ENCODE results near the gene CARMIL1.

The CARMIL1 gene

DNA sequence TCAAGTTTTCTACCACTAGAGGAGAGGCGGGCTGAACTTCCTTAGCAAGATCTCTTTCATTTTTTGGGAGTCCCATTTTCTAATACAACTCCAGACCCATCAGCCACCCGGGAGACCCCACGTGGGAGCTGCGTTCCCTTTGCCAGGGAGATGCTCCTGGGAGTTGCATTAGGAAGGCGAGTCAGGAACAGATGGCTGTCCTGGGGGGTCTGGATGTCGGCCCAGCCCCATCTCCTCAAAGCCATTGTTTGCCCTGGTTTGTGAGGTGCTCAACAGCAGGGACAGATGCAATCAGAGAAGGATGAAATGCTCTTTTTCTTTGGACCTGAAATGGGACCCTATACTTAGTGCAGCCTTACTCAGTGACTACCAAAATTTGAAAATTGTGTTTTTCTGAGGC lies 39.4 kb downstream of the CARMIL1 start:
- in situ Hi-C loops (cut with HindIII; ENCODE audit: low pct_unique_long_range_greater_than_20kb, low sequenced_read_pairs), result no loop called here
- DNase-seq (ENCODE audit: low read depth in 1 of 2, low spot score in 1 of 2), result no peak

GRCh38 chr6:25320459-25320858 lies 41.3 kb downstream of the CARMIL1 start:
- in situ Hi-C loops (cut with HindIII; ENCODE audit: low pct_unique_long_range_greater_than_20kb, low sequenced_read_pairs), result no loop called here
- DNase-seq (ENCODE audit: low read depth in 1 of 2, low spot score in 1 of 2), result no peak
- no peak for TF ChIP-seq JUND (IDR thresholded peaks at IDR 0.05; ENCODE audit: low read depth)

More for the DNA sequence above, 39.4 kb downstream of the CARMIL1 start:
- no peak for TF ChIP-seq JUND (IDR thresholded peaks at IDR 0.05; ENCODE audit: low read depth)

DNA sequence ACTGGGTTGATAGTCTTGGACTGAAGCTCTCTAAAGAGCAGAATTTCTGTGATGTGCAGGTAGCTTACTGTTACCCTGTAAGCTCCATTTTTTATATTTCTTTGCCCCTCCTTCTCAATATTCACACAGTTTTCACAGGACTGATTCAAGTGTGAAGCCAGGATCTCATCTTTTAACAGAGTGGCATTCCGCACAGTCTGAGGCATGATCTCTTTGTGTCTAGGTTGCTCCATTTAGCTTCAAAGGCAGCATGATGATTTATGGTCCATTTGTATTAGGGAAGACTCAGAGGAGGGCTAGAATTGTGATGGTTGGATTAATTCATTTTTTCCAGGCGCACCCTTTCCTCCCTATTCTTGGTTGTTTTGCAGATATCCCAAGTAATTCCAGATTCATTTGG lies 43.5 kb downstream of the CARMIL1 start:
- in situ Hi-C loops (cut with HindIII; ENCODE audit: low pct_unique_long_range_greater_than_20kb, low sequenced_read_pairs), result no loop called here
- TF ChIP-seq JUND (IDR thresholded peaks at IDR 0.05; ENCODE audit: low read depth), result no peak
- no peak for DNase-seq (ENCODE audit: low read depth in 1 of 2, low spot score in 1 of 2)

- in situ Hi-C loops (cut with HindIII; ENCODE audit: low pct_unique_long_range_greater_than_20kb, low sequenced_read_pairs), result no loop called here
- no peak for TF ChIP-seq JUND (IDR thresholded peaks at IDR 0.05; ENCODE audit: low read depth)
- DNase-seq (ENCODE audit: low read depth in 1 of 2, low spot score in 1 of 2), result no peak
Measured at GRCh38 chr6:25324066-25324762, 45.0 kb downstream of the CARMIL1 start.

- no peak for TF ChIP-seq JUND (IDR thresholded peaks at IDR 0.05; ENCODE audit: low read depth)
- in situ Hi-C loops (cut with HindIII; ENCODE audit: low pct_unique_long_range_greater_than_20kb, low sequenced_read_pairs), result no loop called here
- DNase-seq (ENCODE audit: low read depth in 1 of 2, low spot score in 1 of 2), result no peak
Measured at GRCh38 chr6:25326126-25326525, 47.0 kb downstream of the CARMIL1 start.

DNA sequence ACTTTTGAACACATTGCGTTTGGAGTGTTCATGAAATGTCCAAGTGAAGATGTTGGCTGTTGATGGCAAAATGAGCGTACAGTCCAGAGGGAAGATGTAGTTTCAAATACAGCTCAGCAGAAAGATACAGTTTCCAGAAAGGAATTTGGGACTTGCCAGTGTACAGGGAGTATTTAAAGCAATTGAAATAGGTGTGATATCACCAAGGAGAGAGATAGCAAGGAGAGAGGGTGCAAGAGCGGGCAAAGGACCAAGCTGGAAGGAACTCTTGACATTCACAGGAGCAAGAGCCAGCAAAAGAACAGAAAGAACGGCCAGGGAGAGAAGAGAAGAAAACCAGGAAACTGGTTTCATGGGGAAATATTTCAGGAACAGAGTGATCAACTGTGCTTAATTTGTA lies 47.8 kb downstream of the CARMIL1 start:
- no peak for TF ChIP-seq JUND (IDR thresholded peaks at IDR 0.05; ENCODE audit: low read depth)
- in situ Hi-C loops (cut with HindIII; ENCODE audit: low pct_unique_long_range_greater_than_20kb, low sequenced_read_pairs), result no loop called here
- DNase-seq (ENCODE audit: low read depth in 1 of 2, low spot score in 1 of 2), result no peak

- no peak for TF ChIP-seq JUND (IDR thresholded peaks at IDR 0.05; ENCODE audit: low read depth)
- in situ Hi-C loops (cut with HindIII; ENCODE audit: low pct_unique_long_range_greater_than_20kb, low sequenced_read_pairs), result no loop called here
- DNase-seq (ENCODE audit: low read depth in 1 of 2, low spot score in 1 of 2), result no peak
Measured at GRCh38 chr6:25327432-25327831, 48.3 kb downstream of the CARMIL1 start.

- no peak for DNase-seq (ENCODE audit: low read depth in 1 of 2, low spot score in 1 of 2)
- no peak for TF ChIP-seq JUND (IDR thresholded peaks at IDR 0.05; ENCODE audit: low read depth)
- in situ Hi-C loops (cut with HindIII; ENCODE audit: low pct_unique_long_range_greater_than_20kb, low sequenced_read_pairs), result no loop called here
Measured at GRCh38 chr6:25329161-25329817, 50.1 kb downstream of the CARMIL1 start.

GRCh38 chr6:25329982-25330381 lies 50.8 kb downstream of the CARMIL1 start:
- TF ChIP-seq JUND (IDR thresholded peaks at IDR 0.05; ENCODE audit: low read depth), result no peak
- in situ Hi-C loops (cut with HindIII; ENCODE audit: low pct_unique_long_range_greater_than_20kb, low sequenced_read_pairs), result no loop called here
- no peak for DNase-seq (ENCODE audit: low read depth in 1 of 2, low spot score in 1 of 2)

DNA sequence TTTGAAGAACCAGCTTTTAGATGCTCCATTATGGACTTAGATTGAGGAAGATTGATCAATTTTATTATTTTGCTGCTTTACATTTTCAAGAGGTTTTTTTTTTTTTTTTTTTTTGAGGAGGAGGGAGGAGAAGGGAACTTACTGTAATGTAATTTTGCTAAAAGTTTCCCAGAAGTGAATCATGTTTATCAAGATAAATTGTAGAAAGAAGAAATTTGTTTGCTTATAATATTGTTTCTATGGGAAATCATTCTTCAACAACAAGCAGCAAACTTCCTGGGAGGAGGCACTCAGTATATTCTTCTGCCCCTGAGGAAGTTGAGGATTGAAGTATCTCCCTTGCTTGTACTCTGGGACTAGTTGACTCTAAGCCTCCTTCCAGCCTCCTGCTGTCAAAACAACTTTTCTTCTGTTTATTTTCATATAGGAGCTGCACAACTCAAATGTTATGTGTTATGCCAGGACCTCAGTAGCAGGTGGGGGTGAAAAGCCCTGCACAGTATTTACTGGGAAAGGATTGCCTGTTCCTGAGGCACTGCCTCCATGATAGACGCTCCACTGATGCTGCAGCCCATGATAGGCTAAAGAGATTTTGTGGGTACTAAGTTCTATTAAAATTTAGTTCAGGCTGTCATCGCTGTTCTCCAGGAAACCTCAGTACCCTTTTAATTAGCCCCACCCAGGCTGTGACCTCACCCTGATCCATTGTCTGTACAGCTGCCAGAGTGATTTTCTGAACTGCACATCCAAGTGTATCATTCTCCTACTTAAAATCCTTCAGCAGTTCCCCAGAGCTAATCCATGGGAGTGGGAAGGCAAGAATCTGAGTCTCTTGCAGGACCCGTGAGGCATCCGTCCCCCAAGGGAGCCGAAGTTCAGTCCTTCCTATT lies 51.9 kb downstream of the CARMIL1 start:
- in situ Hi-C loops (cut with HindIII; ENCODE audit: low pct_unique_long_range_greater_than_20kb, low sequenced_read_pairs), result no loop called here
- no peak for TF ChIP-seq JUND (IDR thresholded peaks at IDR 0.05; ENCODE audit: low read depth)
- DNase-seq (ENCODE audit: low read depth in 1 of 2, low spot score in 1 of 2), result no peak

- in situ Hi-C loops (cut with HindIII; ENCODE audit: low pct_unique_long_range_greater_than_20kb, low sequenced_read_pairs), result no loop called here
- no peak for TF ChIP-seq JUND (IDR thresholded peaks at IDR 0.05; ENCODE audit: low read depth)
- no peak for DNase-seq (ENCODE audit: low read depth in 1 of 2, low spot score in 1 of 2)
Measured at GRCh38 chr6:25332165-25332564, 53.0 kb downstream of the CARMIL1 start.

GRCh38 chr6:25332655-25333071 lies 53.5 kb downstream of the CARMIL1 start:
- in situ Hi-C loops (cut with HindIII; ENCODE audit: low pct_unique_long_range_greater_than_20kb, low sequenced_read_pairs), result no loop called here
- DNase-seq (ENCODE audit: low read depth in 1 of 2, low spot score in 1 of 2), result no peak
- no peak for TF ChIP-seq JUND (IDR thresholded peaks at IDR 0.05; ENCODE audit: low read depth)

- no peak for TF ChIP-seq JUND (IDR thresholded peaks at IDR 0.05; ENCODE audit: low read depth)
- no peak for DNase-seq (ENCODE audit: low read depth in 1 of 2, low spot score in 1 of 2)
- in situ Hi-C loops (cut with HindIII; ENCODE audit: low pct_unique_long_range_greater_than_20kb, low sequenced_read_pairs), result no loop called here
Measured at GRCh38 chr6:25333471-25333870, 54.3 kb downstream of the CARMIL1 start.
